Kidney epithelial cell (primary cell): Measurements from ENCODE around the gene TPX2. TPM values are rescaled to one million over a fixed set of nuclear protein-coding genes. Genes with fewer than 3 reads are reported as not detected.

Experiments
- DNase-seq: peaks from one replicate; pipeline ENCODE4 v3.0.0-alpha.2; 2010; ENCODE audit warnings: low read depth
- H3K27me3 ChIP-seq: 2 replicates; pipeline ENCODE4 v1.6.0; 2011; ENCODE audit warnings: low read length; ENCODE audit not compliant: control insufficient read depth, insufficient read depth
- H3K36me3 ChIP-seq: 2 replicates; pipeline ENCODE4 v1.5.1; 2011; ENCODE audit warnings: low read length; ENCODE audit not compliant: control insufficient read depth, insufficient read depth
- H3K4me3 ChIP-seq: 2 replicates; pipeline ENCODE4 v1.5.1; 2011; ENCODE audit warnings: low read depth, mild to moderate bottlenecking, control low read depth, low read length
- CTCF ChIP-seq: IDR thresholded peaks from 2 replicates; pipeline ENCODE4 v1.5.1; 2011; ENCODE audit warnings: mild to moderate bottlenecking, moderate library complexity, low read length, control low read depth, inconsistent platforms; ENCODE audit not compliant: insufficient read depth, poor library complexity, severe bottlenecking
- total RNA-seq: library from RNA; depleted of rRNA; stranded (reverse); fragments of >200 nt; gene quantifications from 2 replicates; pipeline ENCODE4 v1.2.3, GENCODE V29; 2015

The TPX2 gene
- total RNA-seq, 1 donor from 2014 or later: 16.1 TPM

DNA sequence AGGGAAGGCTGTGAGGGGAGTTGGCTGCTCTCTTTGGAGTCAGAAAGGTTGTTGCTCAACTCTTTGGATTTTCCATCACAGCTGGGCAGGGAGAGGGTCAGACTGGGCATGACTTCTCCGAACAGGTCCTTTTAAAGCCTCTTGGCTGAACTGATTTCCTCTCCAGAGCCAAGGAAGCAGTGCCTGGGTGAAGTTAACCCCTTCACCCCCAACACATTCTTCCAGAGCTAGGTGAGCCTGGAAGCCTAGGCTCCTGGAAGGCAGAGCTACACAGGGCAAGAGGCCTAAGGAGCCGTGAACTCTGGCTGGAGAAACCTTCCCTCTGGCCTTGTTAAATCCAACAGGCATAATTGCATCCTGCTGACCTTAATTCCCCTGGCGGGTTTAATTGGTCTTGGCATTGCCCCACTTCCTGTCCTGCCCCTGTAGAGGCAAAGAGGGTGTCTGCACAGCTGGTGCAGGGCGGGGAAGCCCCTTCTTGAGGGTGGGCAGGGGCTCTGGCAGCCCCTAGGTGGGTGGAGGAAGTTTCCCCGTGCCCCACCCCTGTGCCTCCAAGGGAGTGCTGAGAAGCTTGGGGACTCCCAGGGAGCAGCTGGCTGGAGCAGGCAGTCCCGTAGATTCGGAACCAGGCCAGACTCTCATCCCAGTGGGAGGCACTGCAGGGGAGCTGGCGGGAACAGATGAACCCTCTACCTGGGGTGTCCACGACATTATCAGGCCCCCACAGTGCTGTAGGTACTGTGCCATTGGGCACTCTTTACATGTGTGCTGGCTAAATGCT lies 76.5 kb downstream of the TPX2 start:
- no peaks in the 10 kb centered on the region for H3K36me3 ChIP-seq
- no peaks in the 10 kb centered on the region for H3K27me3 ChIP-seq
- H3K4me3 ChIP-seq: no peak overlapping the region
- DNase-seq: no peak
- no peak for TF ChIP-seq CTCF

- Histone ChIP-seq H3K27me3 (no peaks in the 10 kb centered on the region), H3K4me3 (no peak overlapping the region), H3K36me3 (no peaks in the 10 kb centered on the region)
- no peak for TF ChIP-seq CTCF
- DNase-seq: no peak
Measured at GRCh38 chr20:31816221-31816620, 77.1 kb downstream of the TPX2 start.

GRCh38 chr20:31817461-31817860 lies 78.4 kb downstream of the TPX2 start:
- TF ChIP-seq CTCF: no peak
- Histone ChIP-seq H3K36me3 (no peaks in the 10 kb centered on the region), H3K27me3 (no peaks in the 10 kb centered on the region), H3K4me3 (no peak overlapping the region)
- no peak for DNase-seq

DNA sequence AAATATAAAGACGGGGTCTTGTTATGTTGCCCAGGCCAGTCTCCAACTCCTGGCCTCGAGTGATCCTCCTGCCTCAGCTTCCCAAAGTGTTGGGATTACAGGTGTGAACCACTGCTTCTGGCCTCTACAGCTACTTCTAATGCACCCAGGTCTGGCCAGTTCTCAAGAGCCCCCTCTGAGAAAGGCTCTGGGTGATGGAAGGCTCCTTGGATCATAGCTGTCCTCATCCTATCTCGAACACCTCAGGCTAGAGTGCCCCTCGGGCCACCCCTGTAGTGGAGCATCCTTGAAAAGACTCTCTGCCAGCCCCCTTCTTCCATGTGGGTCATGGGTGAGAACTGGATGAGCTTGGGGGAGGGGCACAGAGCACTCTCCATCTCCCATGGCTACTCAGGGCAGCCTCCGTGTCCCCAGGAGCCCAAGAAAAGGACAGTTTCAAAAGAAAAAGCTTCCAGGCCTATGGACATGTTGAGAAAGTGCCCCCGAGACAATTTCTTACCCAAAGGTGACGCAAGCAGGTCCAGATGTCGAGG lies 79.4 kb downstream of the TPX2 start:
- Histone ChIP-seq H3K27me3 (no peaks in the 10 kb centered on the region), H3K36me3 (no peaks in the 10 kb centered on the region), H3K4me3 (no peak overlapping the region)
- DNase-seq: no peak
- no peak for TF ChIP-seq CTCF

GRCh38 chr20:31819083-31819784 lies 80.1 kb downstream of the TPX2 start, which contains the start of gene MYLK2:
Gene MYLK2 (plus strand): TSS chr20:31819356. CDS start chr20:31819581, 225 bp downstream.
- Histone ChIP-seq H3K4me3 (no peak within 1 kb of the TSS), H3K36me3 (no peaks in the 10 kb centered on the region), H3K27me3 (no peaks in the 10 kb centered on the region)
- TF ChIP-seq CTCF: no peak
- DNase-seq: no peak
